ENCODE results near the gene CLCNKA.

Gene CLCNKA

GRCh38 chr1:16063226-16063829 is 41.5 kb downstream of the CLCNKA start:
- DNase-seq (ENCODE audit: low read depth), result no peak

GRCh38 chr1:16063921-16064320 is 42.1 kb downstream of the CLCNKA start:
- DNase-seq (ENCODE audit: low read depth), result no peak

- DNase-seq (ENCODE audit: low read depth), result no peak
These were observed 42.9 kb downstream of the CLCNKA start for GRCh38 chr1:16064536-16065268.

GRCh38 chr1:16065269-16065576 is 43.4 kb downstream of the CLCNKA start:
- no peak for DNase-seq (ENCODE audit: low read depth)

- DNase-seq (ENCODE audit: low read depth), result no peak
These were observed 44.4 kb downstream of the CLCNKA start for GRCh38 chr1:16066245-16066644.

- no peak for DNase-seq (ENCODE audit: low read depth)
These were observed 45.4 kb downstream of the CLCNKA start for GRCh38 chr1:16067127-16067768.

GRCh38 chr1:16067933-16068332 is 46.1 kb downstream of the CLCNKA start:
- no peak for DNase-seq (ENCODE audit: low read depth)

GRCh38 chr1:16068356-16069270 is 46.8 kb downstream of the CLCNKA start:
- no peak for DNase-seq (ENCODE audit: low read depth)

GRCh38 chr1:16070640-16071355 is 49.0 kb downstream of the CLCNKA start:
- DNase-seq (ENCODE audit: low read depth), result no peak

GRCh38 chr1:16071614-16072013 is 49.8 kb downstream of the CLCNKA start:
- no peak for DNase-seq (ENCODE audit: low read depth)

- DNase-seq (ENCODE audit: low read depth), result no peak
These were observed 50.3 kb downstream of the CLCNKA start for GRCh38 chr1:16072095-16072494.

GRCh38 chr1:16072616-16073484 is 51.0 kb downstream of the CLCNKA start:
- DNase-seq (ENCODE audit: low read depth), result no peak

GRCh38 chr1:16073490-16074119 is 51.8 kb downstream of the CLCNKA start, which contains the start of gene FAM131C:
Gene FAM131C, minus strand, starts transcription at chr1:16073651. Its CDS starts 209 bp downstream, at chr1:16073442.
- DNase-seq (ENCODE audit: low read depth), result peak; percentile 48

GRCh38 chr1:16074217-16074616 is 52.4 kb downstream of the CLCNKA start:
- no peak for DNase-seq (ENCODE audit: low read depth)

- no peak for DNase-seq (ENCODE audit: low read depth)
These were observed 53.6 kb downstream of the CLCNKA start for GRCh38 chr1:16075337-16076030.

- DNase-seq (ENCODE audit: low read depth), result no peak
These were observed 54.4 kb downstream of the CLCNKA start for GRCh38 chr1:16076031-16076864.

GRCh38 chr1:16076865-16077238 is 55.0 kb downstream of the CLCNKA start:
- no peak for DNase-seq (ENCODE audit: low read depth)

GRCh38 chr1:16077406-16078245 is 55.8 kb downstream of the CLCNKA start:
- DNase-seq (ENCODE audit: low read depth), result no peak
